Osteocyte (in vitro differentiated cells): ENCODE results near the gene CRHR1. TPM values are rescaled to one million over a fixed set of nuclear protein-coding genes. Genes with fewer than 3 reads are reported as not detected.

Experiments
- DNase-seq: peaks from one replicate; pipeline ENCODE4 v3.0.0; 2021; ENCODE audit warnings: mixed read lengths; ENCODE audit not compliant: unreplicated experiment; ENCODE audit errors: extremely low spot score
- H3K27ac Mint-ChIP-seq: one replicate; pipeline ENCODE4 v1.8.0; 2021; ENCODE audit warnings: mild to moderate bottlenecking, mixed read lengths; ENCODE audit not compliant: unreplicated experiment
- H3K27me3 Mint-ChIP-seq: one replicate; pipeline ENCODE4 v1.8.0; 2021; ENCODE audit warnings: mixed read lengths; ENCODE audit not compliant: unreplicated experiment
- H3K36me3 Mint-ChIP-seq: one replicate; pipeline ENCODE4 v1.8.0; 2021; ENCODE audit warnings: mixed read lengths; ENCODE audit not compliant: unreplicated experiment
- H3K4me1 Mint-ChIP-seq: one replicate; pipeline ENCODE4 v1.8.0; 2021; ENCODE audit warnings: mixed read lengths; ENCODE audit not compliant: unreplicated experiment
- H3K4me3 Mint-ChIP-seq: one replicate; pipeline ENCODE4 v1.8.0; 2021; ENCODE audit warnings: mild to moderate bottlenecking, moderate library complexity, mixed read lengths; ENCODE audit not compliant: unreplicated experiment
- H3K9me3 Mint-ChIP-seq: one replicate; pipeline ENCODE4 v1.8.0; 2021; ENCODE audit warnings: mixed read lengths; ENCODE audit not compliant: unreplicated experiment
- CTCF ChIP-seq: fragments of 200-600 bp; sonication (generic); IDR thresholded peaks from 2 replicates; pipeline ENCODE4 v1.5.0; 2021; ENCODE audit warnings: antibody characterized with exemption, mild to moderate bottlenecking, moderate library complexity
- total RNA-seq: library from RNA; stranded (reverse); gene quantifications from 2 replicates; pipeline ENCODE4 v1.2.1, GENCODE V29; 2021

Gene CRHR1
- total RNA-seq, 1 donor from 2014 or later: not detected

GRCh38 chr17:45848405-45848804 lies 64.3 kb downstream of the CRHR1 start:
- no peak overlapping the region for H3K4me3 Mint-ChIP-seq
- no peak for TF ChIP-seq CTCF
- peaks cover 2% of the 10 kb centered on the region for H3K27me3 Mint-ChIP-seq
- DNase-seq: no peak
- H3K9me3 Mint-ChIP-seq: no peaks in the 10 kb centered on the region
- H3K27ac Mint-ChIP-seq: no peak overlapping the region
- no peaks in the 10 kb centered on the region for H3K36me3 Mint-ChIP-seq
- H3K4me1 Mint-ChIP-seq: no peaks in the 10 kb centered on the region

GRCh38 chr17:45848868-45849535 lies 64.9 kb downstream of the CRHR1 start:
- Mint-ChIP-seq H3K4me3 (no peak overlapping the region), H3K36me3 (no peaks in the 10 kb centered on the region), H3K27me3 (peaks cover 2% of the 10 kb centered on the region), H3K27ac (no peak overlapping the region), H3K9me3 (no peaks in the 10 kb centered on the region), H3K4me1 (no peaks in the 10 kb centered on the region)
- DNase-seq: no peak
- no peak for TF ChIP-seq CTCF

GRCh38 chr17:45849536-45849990 lies 65.4 kb downstream of the CRHR1 start:
- no peak for TF ChIP-seq CTCF
- Mint-ChIP-seq H3K27me3 (peaks cover 2% of the 10 kb centered on the region), H3K36me3 (no peaks in the 10 kb centered on the region), H3K9me3 (no peaks in the 10 kb centered on the region), H3K27ac (no peak overlapping the region), H3K4me1 (no peaks in the 10 kb centered on the region), H3K4me3 (no peak overlapping the region)
- no peak for DNase-seq

GRCh38 chr17:45850011-45850410 lies 65.9 kb downstream of the CRHR1 start:
- H3K4me1 Mint-ChIP-seq: no peaks in the 10 kb centered on the region
- no peak overlapping the region for H3K4me3 Mint-ChIP-seq
- peaks cover 2% of the 10 kb centered on the region for H3K27me3 Mint-ChIP-seq
- no peaks in the 10 kb centered on the region for H3K36me3 Mint-ChIP-seq
- H3K9me3 Mint-ChIP-seq: no peaks in the 10 kb centered on the region
- no peak for DNase-seq
- no peak overlapping the region for H3K27ac Mint-ChIP-seq
- TF ChIP-seq CTCF: no peak

GRCh38 chr17:45850468-45850867 lies 66.3 kb downstream of the CRHR1 start:
- TF ChIP-seq CTCF: no peak
- Mint-ChIP-seq H3K4me3 (no peak overlapping the region), H3K27ac (no peak overlapping the region), H3K9me3 (no peaks in the 10 kb centered on the region), H3K27me3 (peaks cover 2% of the 10 kb centered on the region), H3K36me3 (no peaks in the 10 kb centered on the region), H3K4me1 (no peaks in the 10 kb centered on the region)
- DNase-seq: no peak
